ENCODE data around the gene NEK4.
A peak's percentile ranks its signal among the peaks of the same experiment; 100 is the strongest.
"Not testable (repeated sequence)": the region's sequence is repeated elsewhere in the genome, so short reads cannot be mapped to it uniquely, and the experiment has no call there.

NEK4 gene

DNA sequence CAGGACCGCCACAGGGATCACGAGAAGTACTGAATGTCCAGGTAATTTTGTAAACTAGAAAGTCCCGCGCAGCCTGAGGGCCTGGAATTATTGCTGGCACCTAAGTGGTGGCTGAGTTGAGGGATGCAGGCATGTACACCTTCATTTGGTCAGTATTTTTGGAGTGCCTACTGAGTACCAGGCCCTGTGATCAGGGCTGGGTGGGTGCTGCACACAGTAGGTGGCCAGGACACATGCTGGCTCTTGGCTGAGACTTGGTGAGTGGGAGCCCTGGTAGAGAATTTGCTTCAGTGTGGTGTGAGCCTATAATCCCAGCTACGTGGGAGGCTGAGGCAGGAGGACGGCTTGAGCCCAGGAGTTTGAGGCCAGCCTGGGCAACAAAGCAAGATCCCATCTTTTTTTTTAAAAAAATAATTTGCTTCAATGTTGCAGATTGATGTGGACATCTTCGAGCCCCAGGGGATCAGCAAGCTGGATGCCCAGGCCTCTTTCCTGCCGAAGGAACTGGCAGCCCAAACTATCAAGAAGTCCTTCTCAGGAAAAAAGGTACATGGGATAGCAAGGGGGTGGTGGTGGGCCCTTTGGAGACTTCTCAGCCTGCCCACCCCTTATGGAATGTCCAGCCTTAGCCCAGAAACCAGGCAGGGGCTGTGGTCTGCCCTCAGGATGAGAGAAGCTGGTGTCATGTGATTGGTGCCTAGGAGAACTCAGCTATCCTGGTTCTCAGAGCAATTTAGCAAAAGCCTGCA lies 9.3 kb upstream of the NEK4 start:
- FAIRE-seq (no peak), DNase-seq (ENCODE audit: extremely low spot score, insufficient read length, low read depth) (no peak)

DNA sequence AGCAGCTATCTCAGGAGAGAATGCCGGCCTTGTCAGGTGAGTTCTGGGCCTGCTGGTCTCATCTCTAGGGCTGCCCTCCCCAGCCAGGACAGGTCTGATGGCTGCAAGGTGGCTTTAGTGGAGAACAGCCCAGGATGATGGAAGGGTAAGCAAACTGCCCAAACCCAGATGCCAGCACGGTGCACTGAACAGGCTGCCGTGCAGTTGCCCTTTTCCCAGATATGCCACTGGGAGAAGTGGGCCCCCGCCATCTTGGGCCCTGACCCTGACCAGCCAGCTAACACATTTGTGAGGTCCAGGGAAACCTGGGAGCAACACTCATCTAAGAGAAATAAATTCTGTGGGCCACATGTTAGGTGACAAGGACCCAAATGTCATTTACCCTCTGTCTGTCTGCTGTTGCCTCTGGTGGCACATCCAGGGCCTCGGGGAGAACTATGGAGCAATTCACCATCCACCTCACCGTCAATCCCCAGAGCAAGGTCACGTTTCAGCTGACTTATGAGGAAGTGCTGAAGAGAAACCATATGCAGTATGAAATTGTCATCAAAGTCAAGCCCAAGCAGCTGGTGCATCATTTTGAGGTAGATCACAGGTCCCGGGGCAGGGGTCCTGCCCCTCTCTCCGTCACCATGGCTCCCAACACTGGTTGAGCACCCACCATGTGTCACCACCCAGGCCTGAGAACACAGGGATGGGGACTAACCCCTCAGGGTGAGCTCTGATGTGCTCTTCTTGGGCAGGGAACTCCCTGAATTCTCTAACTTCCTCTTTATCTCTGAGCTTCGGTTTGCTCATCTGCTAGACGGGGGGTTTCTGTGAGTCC lies 8.5 kb upstream of the NEK4 start:
- FAIRE-seq: peak; percentile 71
- DNase-seq (ENCODE audit: extremely low spot score, insufficient read length, low read depth): peak; percentile 30

DNA sequence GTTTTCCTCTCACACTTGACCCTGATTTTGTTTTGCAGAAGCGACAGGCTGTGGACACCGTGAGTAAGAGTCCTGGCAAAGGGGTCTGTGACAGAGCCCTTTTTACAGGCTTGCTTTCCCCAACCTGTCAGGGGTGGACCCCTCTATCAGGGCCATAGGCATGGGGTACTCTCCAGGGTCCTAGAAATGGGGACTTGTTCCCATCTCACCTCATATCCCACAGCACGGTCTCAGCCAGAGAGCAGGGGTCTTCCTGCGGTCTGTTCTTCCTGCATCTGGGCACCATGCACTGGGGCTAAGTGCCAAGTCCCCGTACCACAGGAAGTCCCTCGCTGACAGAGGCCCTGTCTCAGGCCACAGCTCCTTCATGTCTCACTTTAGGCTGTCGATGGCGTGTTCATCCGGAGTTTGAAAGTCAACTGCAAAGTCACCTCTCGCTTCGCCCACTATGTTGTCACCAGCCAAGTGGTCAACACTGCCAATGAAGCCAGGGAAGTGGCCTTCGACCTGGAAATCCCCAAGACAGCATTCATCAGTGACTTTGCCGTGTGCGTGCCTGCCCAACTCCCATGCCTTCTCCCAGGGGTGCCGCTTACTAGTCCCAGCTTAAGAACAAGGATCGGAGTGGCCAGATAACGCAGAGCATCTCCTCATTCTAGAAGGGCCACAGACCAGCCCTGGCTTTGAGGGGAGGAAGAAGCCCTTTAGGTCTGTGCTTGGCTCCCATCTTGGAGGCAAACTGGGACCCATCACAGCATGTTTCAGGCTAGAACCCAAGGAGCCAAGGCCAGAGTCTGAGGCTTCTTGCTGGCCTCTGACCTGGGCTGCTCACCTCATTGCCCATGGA lies 7.4 kb upstream of the NEK4 start:
- DNase-seq (ENCODE audit: extremely low spot score, insufficient read length, low read depth) (no peak), FAIRE-seq (no peak)

DNA sequence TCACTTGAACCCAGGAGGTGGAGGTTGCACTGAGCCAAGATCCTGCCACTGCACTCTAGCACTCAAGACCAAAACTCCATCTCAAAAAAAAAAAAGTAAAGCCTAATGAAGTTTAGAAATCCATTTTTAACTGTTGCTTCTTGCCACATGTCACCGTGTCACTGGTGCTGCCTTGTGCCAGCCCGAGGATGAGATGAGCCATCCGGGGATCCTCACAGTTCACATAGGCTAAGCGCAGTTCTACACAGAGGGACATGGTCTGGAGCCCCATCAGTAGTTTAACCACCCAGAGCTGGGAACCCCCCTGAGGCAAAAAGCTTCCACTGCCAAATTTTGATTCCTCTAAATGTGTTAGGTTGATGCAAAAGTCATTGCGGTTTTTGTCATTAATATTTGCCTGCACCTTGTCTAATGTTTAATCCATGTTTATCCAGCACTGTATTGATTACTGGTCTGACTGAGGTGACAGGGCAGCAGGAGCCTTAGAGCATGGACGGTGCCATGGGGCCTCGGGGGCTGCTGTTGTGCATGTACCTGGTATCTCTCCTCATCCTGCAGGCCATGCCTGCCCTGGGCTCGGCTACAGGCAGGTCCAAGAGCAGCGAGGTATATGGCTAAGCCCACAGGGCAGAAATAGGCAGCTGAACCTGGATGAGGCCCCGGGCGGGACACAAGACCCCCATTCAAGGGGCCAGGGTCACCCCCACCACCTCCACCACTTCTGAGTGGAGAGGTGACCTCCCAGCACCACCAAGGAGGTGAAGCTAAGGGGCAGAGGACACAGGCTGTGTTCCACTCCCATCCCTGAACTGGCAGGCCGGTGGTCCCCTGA lies 6.6 kb upstream of the NEK4 start, which contains the start of gene ITIH1:
Gene ITIH1, plus strand, starts transcription at position 473 of the 832 bp plus-strand sequence. Its CDS starts 17 bp downstream, at position 490.
- FAIRE-seq (peak; percentile 67), DNase-seq (ENCODE audit: extremely low spot score, insufficient read length, low read depth) (no peak)

DNA sequence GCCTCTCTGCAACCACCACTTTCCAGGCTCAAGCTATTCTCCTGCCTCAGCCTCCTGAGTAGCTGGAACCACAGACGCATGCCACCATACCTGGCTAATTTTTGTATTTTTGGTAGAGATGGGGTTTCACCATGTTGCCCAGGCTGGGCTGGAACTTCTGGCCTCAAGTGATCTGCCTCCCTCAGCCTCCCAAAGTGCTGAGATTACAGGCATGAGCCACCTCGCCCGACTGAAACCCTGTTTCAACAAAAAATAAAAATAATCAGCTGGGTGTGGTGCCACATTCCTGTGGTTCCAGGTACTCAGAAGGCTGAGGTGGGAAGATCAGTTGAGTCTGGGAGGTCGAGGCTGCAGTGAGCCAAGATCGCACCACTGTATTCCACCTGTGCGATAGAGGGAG lies 5.7 kb upstream of the NEK4 start:
- DNase-seq (ENCODE audit: extremely low spot score, insufficient read length, low read depth); FAIRE-seq: not testable (repeated sequence)

DNA sequence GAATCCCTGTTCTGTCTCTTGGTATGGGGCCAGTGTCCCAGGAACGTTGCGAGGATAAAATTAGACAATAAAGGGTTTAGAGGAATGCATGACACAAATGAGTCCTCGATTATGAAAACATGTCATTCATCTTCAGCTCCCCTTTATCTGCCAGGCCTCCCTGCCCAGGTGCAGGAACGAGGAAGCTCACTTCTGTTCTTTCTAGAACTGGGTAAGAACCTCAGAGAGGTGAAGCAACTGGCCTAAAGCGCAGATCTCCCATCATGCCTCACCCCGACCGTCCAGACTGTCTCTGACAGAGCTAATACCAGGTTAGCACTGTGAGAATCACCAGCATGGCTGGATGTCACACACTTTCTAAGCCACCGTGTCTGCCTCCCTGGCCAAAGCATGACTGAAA lies 5.1 kb upstream of the NEK4 start:
- DNase-seq (ENCODE audit: extremely low spot score, insufficient read length, low read depth): no peak
- FAIRE-seq: no peak

DNA sequence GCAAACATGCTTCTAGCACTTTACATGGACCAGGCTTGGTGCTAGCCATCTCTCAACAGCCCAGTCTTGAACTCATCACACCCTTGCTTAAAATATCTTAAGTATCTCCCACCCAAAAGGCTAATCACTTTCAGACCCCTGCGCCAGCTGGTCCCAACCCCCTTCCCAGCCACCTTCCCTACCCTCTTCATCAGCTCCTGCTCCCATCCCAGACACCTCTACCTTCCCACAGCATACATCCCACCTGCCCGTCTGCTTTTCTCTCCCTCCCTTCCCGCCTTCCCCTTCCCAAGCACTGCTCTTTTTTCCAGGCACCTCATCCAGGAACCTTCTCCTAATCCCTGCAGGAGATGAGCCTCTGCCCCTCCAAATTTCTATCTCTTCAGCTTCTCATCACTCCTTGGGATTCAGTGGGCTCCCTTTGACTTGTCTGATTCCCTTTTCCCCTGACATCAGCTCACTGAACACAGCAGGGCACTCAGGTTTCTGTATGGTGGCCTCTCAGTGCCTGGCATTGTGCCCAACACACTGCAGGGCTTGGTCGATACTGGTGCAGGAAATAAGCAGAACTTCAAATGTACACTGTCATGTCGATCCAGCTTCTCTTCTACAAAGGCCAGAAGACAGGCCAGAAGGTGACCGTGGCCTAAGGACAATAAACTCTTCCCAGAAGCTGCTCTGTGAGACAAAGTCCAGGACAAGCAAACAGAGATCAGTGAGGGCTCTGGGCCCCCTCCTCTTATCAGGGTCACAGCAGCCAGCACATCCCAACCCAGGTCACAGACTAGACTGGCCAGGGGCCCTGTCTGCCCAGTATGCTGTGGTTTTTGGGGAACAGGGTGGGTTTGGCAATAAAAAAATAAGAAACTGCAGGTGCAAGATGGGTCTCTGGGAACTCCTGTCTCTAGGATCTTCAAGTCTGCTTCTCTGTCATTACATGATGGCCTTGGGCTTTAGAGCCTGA lies 4.4 kb upstream of the NEK4 start:
- FAIRE-seq (no peak), DNase-seq (ENCODE audit: extremely low spot score, insufficient read length, low read depth) (no peak)

DNA sequence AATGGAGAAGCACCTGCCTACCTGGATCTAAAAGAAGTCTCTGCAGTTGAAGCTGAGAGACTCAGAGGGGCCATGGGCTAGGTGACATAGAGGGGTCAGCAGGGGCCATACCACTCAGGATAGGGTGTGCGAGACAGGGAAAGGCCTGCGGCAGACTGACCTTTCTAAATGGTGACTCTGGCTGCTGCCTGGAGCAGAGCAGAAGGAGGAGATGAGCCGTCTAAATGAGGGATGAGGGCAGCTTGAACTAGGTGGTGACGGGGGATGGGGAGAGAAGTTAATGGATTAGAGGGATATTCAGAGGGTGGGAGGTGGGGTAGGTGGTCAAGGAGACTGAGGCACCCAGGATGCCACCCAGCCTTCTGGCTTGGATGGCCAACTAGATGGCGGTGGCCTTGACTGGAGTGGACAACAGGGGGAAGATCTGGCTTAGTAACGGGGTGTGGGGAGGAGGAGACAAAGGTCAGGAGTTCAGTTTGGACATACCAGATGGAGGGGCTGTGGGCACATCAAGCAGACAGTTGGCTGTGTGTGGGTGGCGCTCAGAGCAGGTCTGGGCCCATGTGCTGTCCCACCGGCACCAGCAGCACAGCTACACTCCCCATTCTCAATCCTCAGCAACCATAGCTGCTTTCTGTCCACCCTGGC lies 3.5 kb upstream of the NEK4 start:
- DNase-seq (ENCODE audit: extremely low spot score, insufficient read length, low read depth): no peak
- no peak for FAIRE-seq

DNA sequence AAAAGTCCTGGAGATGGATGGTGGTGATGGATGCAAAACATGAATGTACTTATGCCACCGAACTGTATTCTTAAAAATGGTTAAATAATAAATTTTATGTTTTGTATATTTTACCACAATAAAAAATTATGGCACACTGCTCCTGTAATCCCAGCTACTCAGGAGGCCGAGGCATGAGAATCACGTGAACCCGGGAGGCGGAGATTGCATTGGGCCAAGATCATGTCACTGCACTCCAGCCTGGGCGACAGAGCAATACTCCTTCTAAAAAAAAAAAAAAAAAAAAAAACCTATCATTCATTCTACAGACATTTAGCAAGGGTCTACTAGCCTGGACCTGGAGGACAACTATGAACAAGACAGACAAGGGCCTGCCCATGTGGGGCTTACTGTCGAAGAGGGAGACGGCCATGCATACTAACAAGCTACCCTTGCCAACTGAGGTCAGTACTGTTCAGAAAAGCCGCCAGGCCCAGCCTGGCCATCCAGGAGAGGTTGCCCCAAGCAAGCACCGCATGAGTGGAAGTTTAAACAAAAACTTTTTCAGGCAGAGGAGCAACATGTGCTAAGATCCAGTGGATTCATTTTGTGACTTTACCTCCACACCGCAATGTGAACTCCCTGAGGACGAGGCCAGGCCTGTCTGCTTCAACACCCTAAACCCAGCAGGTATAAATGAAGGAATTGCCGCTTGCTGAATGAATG lies 2.8 kb upstream of the NEK4 start:
- FAIRE-seq (no peak), DNase-seq (ENCODE audit: extremely low spot score, insufficient read length, low read depth) (no peak)

DNA sequence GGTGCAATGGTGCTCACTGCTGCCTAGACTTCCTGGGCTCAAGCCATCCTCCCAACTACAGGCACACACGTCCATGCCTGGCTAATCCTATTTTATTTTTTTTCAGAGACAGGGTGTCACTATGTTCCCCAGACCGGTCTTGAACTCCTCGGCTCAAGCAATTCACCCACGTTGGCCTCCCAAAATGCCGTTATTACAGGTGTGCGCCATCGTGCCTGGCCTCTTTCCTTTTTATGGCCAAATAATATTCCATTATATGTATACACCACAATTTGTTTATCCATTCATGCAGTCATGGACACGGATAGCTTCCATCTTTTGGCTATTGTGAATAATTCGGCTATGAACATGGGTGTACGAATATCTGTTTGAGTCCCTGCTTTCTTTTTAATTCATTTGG lies 962 bp upstream of the NEK4 start:
- FAIRE-seq (no peak), DNase-seq (ENCODE audit: extremely low spot score, insufficient read length, low read depth) (no peak)

DNA sequence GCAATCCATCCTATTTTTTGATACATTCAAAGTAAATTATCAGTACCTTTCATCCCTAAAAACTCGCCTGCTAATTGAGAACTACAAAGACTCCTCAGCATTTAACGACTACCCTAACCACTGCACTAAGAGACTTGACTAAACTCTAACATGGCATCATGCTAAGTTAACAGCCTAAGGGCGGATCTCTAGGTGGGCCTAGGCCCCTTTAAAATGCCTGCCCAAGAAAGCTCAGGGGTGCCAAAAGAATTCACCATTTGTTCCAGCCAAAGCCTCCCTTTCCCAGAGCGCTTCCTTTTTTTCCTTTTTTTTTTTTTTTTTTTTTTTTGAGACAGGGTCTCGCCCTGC lies 568 bp upstream of the NEK4 start:
- no peak for FAIRE-seq
- no peak for DNase-seq (ENCODE audit: extremely low spot score, insufficient read length, low read depth)

DNA sequence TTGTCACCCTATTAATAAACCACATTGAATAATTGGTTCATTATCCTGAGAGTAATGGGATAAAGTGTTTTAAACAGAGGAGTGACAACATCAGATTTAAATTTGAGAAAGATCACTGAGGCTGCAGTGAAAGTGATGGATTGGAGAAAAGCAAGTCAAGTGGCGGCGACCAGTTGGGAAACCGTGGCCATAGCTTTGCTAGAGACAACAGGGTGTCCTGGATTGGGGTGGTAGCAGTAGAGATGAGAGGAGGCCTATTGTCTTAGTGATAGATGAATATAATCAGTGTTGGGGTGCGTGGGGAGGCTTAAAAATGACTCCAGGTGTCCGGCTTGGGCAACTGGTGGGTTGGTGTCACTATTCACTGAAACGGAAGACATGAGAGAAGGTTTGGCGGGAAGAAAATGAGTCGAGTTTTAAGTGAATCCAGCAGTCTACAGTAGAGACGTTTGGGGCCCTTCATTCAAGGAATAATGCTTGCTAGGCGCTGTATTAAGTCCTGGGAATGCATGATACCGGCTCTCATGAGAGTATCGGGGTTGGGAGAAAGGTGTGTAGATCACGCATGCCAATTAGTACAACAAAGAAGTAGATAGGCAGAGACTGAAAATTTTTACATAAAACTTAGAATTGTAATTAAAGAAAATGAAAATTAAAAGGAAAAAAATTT lies 819 bp downstream of the NEK4 start:
- FAIRE-seq: no peak
- no peak for DNase-seq (ENCODE audit: extremely low spot score, insufficient read length, low read depth)

DNA sequence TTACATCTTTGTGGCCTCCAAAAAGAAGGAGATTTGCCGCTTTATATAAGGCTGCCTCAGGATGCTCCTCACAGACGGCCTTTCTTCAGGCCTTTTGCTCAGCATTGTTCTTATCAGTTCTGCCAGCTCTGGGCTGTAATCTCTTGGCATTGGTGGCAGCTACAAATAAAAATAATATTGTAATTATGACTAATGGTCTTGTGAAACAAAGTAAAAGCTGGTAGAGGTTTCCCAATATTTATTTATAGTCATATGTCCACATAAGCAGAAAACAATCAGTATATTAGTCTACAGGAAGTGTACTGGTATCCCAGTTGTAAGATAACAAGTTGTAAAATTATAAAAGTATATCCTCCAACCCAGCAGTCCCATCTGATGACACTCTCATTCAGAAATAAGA lies 7.3 kb downstream of the NEK4 start:
- FAIRE-seq (no peak), DNase-seq (ENCODE audit: extremely low spot score, insufficient read length, low read depth) (no peak)

DNA sequence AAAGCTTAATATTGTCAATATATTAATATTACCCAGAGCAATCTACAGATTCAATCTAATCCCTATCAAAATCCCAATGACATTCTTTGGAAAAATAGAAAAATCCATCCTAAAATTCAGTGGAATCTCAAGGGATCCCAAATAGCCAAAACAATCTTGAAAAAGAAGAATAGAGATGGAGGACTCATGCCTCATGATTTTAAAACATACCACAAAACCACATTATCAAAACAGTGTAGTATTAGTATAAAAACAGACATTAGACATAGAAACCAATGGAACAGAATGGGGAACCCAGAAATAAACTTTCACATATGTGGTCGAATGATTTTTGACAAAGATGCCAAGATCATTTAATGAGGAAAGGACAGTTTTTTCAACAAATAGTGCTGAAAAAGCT lies 14.6 kb downstream of the NEK4 start:
- DNase-seq (ENCODE audit: extremely low spot score, insufficient read length, low read depth) (no peak), FAIRE-seq (no peak)

DNA sequence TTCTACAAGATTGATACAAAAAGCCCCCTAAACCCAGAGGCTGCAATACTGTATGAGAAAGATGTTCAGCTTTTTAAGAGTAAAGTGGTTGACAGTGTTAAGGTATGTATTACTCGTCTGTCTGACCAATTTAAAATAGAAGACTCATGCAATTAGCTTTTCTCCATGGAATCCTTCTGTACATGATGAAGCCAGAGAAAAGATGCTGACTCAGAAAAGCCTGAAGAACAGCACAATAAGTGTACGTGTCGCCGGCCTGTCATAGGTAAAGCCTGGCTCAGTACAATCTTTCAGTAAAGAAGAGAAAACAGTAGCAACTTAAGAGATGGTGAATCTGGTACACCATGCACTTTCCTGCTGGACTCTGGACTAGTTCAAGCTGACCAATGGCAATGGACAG lies 16.4 kb downstream of the NEK4 start:
- no peak for DNase-seq (ENCODE audit: extremely low spot score, insufficient read length, low read depth)
- no peak for FAIRE-seq

DNA sequence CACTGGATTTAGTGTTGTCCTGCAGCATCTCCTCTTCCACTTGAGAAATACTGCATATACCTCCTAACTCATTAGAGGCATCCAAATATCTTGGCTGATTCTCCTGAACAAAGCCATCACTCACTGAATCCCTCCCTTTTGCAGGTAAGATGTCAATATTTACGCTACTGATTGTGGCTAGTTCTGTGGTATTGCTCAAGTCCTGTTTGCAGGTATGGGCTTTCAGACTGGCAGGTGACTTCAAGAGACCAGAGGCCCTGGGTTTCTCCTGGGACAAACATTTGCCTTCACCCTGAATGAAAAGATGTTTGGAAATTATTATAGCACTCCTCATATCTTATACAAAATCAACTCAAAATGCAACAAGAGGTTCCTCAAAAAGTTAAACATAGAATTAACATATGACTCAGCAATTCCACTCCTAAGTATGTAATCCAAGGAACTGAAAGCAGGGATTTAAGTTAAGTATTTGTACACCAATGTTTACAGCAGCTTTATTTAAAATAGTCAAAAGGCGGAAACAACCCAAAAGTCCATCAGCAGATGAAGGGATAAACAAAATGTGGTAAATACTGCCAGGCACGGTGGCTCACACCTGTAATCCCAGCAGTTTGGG lies 18.6 kb downstream of the NEK4 start:
- FAIRE-seq (no peak), DNase-seq (ENCODE audit: extremely low spot score, insufficient read length, low read depth) (no peak)

DNA sequence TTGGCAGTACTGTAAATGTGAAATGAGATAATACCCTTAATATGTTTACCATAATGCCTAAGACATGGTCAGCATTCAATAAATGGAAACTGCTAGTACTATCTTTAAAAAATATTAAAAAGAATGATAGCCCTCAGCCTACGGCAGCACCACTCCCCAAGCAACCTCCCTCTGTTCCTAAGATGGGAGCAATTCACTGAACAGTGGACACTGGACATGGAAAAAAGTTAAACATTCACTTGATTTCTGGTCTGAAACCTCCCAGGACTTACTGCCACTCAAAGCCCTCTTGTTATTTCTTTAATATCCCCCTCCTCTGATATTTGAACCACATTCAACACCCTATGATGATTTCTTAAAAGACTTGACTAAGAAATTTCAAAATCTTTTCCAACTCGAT lies 27.0 kb downstream of the NEK4 start:
- no peak for DNase-seq (ENCODE audit: extremely low spot score, insufficient read length, low read depth)
- no peak for FAIRE-seq

All from GM18507 (cell line).